Measurements from ENCODE around the gene PAGE4. TPM values are rescaled to one million over a fixed set of nuclear protein-coding genes. Genes with fewer than 3 reads are reported as not detected.

PAGE4 gene
- total RNA-seq = not detected in 2 replicates

DNA sequence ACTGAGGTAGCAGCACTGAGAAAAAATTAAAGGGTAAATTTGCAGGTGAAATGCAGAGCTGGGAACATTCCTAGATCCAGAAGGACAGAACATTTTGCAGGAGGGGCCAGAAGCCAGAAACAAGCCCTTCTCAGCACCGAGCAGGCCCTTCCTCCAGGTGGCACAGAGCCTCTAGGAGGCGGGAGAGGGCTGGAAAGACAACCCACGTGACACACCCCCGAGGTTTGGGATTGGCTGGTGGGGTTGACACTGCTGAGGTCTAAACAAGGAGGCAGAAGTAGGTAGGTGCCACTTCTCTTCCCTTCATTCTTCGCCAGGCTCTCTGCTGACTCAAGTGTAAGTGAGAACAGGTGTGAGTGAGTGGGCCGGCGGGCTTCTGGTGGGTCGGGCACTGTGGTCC is at the start of gene PAGE4:
TSS of gene PAGE4 (plus strand) at position 288 of the 400 bp plus-strand sequence. CDS start 1,126 bp downstream, outside the sequence.

DNA sequence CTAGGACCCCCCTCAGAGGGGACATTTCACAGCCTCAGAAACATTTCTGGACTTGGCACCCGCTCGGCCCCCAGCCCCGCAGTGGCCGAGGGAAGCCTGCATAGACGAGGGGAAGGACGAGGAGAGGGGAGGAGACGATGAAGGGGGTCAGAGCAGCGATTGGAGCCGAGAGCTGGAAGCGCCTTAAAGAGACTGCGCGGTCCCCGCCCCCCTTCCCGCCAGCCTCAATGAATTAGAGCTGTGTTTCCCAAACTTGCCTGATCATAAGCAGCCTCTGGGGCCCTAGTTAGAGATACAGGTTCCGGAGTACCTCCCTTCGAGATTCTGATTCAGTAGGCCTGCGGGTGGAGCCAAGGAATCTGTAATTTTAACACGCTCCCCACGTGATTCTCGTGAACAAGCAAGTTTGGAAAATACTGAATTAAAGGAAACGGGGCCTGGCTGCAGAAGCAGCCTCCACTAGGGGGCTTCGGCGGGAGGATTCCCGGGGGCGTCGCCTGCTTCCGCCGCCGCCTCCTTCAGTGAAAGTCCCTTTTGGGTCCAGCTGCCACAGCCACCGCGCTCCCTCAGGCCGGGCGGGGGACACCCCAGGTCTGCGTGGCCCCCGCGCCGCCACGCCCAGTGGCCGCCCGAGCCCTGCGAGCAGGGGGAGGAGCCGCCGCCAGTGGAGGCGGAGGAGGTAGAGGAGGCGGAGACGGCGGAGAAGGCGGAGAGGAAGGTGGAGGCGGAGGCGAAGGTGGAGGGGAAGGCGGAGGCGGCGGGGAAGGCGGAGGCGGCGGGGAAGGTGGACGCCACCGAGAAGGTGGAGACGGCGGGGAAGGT is 49.9 kb downstream of the PAGE4 start, which contains the start of gene USP27X:
TSS of gene USP27X (plus strand) at position 651 of the 822 bp plus-strand sequence. CDS start 824 bp downstream, outside the sequence.

Other genes starting within 250 kb of the PAGE4 start
- gene GAGE12H, start 249.4 kb upstream of the PAGE4 start, total RNA-seq = not detected in 2 replicates
- not detected in 2 replicates for gene GAGE2A, start 239.8 kb upstream of the PAGE4 start, total RNA-seq
- not detected in 2 replicates for gene GAGE1, start 230.3 kb upstream of the PAGE4 start, total RNA-seq
- gene PAGE1, start 133.3 kb upstream of the PAGE4 start, total RNA-seq = not detected in 2 replicates
- 0.58 and 2.8 TPM in 2 replicates for gene USP27X, start 50.2 kb downstream of the PAGE4 start, total RNA-seq
- gene CLCN5, start 93.3 kb downstream of the PAGE4 start, total RNA-seq = 12.6 and 28.4 TPM in 2 replicates

Measured in pericardium fibroblast (primary cell).